Stimulated activated CD8-positive, alpha-beta memory T cell treated with anti-CD3 and anti-CD28 coated beads, Interleukin-4, amount 100 ng/mL, for 1 hour (primary cell): ENCODE results near the gene CCDC33.

Experiments
- DNase-seq, 2 donors: peaks; one replicate each; pipeline ENCODE4 v3.0.0-alpha.2; 2020; ENCODE audit warnings: low read depth in 2 of 2, low spot score in 1 of 2

CCDC33 gene

GRCh38 chr15:74311734-74312444 is 75.8 kb downstream of the CCDC33 start:
- DNase-seq = no peak

- no peak for DNase-seq
Measured at GRCh38 chr15:74312445-74313007, 76.4 kb downstream of the CCDC33 start.

- DNase-seq = no peak
Measured at GRCh38 chr15:74313889-74314288, 77.8 kb downstream of the CCDC33 start.

GRCh38 chr15:74314795-74315438 is 78.8 kb downstream of the CCDC33 start:
- no peak for DNase-seq

- DNase-seq = no peak
Measured at GRCh38 chr15:74315626-74316025, 79.5 kb downstream of the CCDC33 start.

DNA sequence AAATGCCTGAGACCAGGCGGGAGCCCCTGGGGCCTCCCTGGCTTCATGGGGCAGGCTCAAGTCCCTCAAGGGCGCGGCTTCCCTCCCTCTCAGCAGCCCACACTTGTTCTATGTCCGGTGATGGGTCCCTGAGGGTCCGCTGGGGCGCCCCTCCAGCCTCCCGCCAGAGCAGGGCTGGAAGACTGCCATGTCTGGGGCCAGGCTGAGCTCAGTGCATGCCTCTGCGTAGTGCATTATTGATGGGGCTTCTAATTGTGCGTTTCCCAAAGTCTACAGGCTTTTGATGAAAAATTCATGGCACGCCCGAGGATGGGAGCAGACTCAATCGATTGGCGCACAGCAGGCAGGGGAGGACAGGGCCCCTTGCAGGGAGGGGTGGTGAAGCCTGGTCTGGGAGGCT is 80.0 kb downstream of the CCDC33 start:
- no peak for DNase-seq

DNA sequence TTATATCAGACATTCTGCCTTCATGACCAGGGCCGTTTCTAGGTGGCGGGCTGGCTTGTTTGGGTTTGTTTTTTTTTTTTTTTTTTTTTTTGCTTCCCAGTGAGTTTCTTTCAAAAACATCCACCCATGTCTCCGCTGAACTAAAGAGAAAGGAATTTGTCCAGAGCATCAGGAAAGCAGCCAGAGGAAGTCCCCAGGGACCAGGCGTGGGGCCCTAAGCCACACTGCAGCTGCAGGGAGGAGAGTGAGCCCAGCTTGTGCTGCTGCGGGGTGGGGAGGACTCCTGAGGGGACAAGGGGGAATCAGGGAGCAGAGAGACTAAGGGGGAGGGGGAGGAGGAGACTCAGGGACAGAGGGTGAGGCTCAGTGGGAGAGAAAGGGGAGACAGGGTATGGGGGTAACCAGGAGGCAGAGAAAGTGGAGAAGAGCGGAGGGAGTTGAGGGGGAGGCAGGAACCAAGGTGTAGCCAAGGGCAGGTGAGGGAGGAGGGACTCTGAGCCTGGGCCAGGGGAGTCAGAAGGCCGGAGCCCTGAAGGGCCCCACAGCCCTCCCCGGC is 81.8 kb downstream of the CCDC33 start:
- no peak for DNase-seq

DNA sequence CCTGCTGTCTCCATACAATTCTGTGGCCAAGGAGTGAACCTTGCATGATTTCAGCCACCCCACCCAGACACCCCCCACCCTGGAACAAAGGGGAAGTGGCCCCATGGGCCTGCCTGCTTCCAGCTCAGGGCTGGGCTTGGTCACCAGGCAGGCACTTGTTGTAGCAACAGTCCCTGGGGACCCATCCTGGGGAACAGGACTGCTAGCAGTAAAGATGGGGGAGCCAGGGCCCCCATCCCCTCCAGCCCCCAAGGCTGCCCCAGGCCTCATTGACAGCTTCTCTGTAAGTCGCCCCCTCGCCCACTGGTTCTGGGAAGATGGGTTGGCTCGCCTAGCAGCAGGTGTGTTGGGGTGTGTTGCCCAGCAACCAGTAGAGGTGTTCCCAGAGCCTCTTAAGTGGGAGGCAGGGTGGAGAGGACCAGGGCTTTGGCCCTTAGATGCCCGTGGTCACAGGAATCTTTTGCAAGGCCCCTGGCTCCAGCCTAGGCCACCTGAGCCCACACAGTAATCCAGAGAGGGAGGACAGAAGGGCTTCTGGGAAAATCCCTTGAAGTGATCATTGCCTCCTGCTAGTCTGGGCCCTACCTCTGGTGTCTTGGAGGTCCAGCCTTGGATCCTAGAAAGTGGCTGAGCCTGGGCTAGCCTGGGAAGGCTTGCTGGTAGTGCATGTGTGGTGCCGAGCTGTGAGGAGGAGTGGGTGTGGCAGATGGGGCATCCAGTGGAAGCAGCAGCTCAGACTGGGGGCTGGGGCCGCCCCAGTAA is 82.4 kb downstream of the CCDC33 start:
- no peak for DNase-seq

DNA sequence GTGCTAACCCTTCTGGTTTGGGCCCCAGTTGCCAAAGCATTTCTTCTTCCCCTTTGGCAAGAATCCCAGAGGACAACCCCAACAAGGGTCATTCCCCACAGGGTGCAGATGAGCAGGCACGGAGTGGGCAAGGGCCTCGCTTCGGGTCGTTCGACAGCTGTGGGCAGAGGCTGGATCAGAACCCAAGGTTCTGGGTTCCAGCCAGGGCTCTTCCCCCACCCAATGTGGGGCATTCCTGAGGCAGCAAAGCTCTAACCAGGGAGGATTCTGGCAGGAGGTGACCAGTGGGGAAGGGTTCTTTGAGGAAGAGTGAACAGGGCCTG is 83.0 kb downstream of the CCDC33 start:
- DNase-seq = no peak

GRCh38 chr15:74319596-74320351 is 83.6 kb downstream of the CCDC33 start:
- no peak for DNase-seq

GRCh38 chr15:74320352-74321247 is 84.5 kb downstream of the CCDC33 start:
- no peak for DNase-seq

- DNase-seq = peak in 1 of 2 donors; percentile 17
Measured at GRCh38 chr15:74322558-74323180, 86.5 kb downstream of the CCDC33 start.

- no peak for DNase-seq
Measured at GRCh38 chr15:74324714-74325113, 88.6 kb downstream of the CCDC33 start.

GRCh38 chr15:74326746-74327145 is 90.6 kb downstream of the CCDC33 start:
- DNase-seq = no peak

DNA sequence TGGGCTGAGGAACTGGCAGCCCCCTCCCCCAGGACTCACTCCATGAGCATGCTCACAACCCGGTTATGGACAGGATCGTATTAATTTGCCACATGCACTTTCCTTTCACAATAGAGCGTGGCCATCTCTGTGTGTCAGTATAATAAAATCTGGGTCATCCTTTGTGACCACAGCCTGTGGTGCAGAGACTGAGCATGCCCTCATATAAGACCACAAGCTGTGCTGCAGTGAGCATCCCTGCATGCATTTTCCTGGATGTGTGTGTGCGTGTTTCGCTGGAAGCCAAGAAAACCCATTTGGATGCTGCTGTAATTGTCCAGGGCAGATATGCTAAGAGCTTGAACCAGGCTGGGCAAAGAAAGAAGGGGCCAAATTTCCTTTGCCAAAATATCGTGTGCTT is 91.6 kb downstream of the CCDC33 start:
- no peak for DNase-seq

- no peak for DNase-seq
Measured at GRCh38 chr15:74328331-74329056, 92.4 kb downstream of the CCDC33 start.

DNA sequence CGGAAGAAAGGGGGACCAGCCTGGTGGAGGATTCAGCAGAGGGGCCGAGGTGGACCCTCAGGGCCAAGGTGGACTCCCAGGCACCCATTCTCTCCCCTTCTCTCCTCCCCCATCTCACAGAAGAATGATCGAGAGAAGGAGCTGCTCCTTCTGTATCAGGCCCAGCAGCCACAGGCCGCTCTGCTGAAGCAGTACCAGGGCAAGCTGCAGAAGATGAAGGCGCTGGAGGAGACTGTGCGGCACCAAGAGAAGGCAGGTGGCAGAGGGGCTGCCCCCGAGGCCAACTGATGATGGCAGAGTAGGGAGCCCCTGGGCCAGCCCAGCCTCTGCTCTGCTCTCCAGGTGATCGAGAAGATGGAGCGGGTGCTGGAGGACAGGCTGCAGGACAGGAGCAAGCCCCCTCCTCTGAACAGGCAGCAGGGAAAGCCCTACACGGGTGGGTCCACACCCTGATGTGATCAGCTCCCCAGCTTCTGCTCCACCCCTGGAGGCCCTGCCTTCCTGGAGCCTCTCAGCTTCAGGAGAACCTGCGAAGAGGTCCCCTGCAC is 94.8 kb downstream of the CCDC33 start:
- no peak for DNase-seq

- no peak for DNase-seq
Measured at GRCh38 chr15:74332011-74332410, 95.9 kb downstream of the CCDC33 start.

DNA sequence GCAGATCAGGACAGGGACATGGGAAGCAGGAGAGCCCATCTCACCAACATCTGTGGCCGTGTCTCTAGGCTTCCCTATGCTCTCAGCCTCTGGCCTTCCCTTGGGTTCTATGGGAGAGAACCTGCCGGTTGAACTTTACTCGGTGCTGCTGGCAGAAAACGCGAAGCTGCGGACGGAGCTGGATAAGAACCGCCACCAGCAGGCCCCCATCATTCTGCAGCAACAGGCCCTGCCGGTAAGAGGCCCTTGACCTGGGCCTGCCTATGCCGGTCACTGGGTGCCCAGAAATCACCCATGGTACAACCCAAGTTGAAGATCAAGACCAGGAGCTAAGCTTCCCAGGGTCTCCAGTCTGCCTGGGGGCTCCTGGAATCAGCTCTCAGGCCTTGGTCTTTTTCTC is 96.5 kb downstream of the CCDC33 start:
- DNase-seq = no peak
